ENCODE data around the gene ITSN1. TPM values are rescaled to one million over a fixed set of nuclear protein-coding genes. Genes with fewer than 3 reads are reported as not detected.
"Not testable (repeated sequence)": the region's sequence is repeated elsewhere in the genome, so short reads cannot be mapped to it uniquely, and the experiment has no call there.

The ITSN1 gene
- polyA plus RNA-seq, 3 donors, result 37.6 to 39.5 (median 39.4) TPM

DNA sequence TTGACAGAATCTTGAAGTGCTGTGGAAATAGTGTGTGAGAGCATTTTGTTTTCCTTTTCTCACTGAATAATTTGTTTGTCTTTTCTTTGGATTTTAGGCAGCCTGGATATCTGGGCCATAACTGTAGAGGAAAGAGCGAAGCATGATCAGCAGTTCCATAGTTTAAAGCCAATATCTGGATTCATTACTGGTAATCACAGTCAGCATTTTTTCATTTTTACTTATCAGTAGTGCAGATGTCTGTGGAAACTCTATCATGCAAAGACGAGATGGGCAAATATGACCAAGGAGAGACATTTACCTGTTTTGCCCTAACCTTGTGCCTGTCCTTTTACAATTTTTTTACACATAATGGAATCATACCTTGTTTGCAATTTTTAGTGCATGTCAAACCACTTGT is 78.8 kb downstream of the ITSN1 start:
- no peak for DNase-seq (ENCODE audit: low read depth in 3 of 3, low spot score in 2 of 3)

DNA sequence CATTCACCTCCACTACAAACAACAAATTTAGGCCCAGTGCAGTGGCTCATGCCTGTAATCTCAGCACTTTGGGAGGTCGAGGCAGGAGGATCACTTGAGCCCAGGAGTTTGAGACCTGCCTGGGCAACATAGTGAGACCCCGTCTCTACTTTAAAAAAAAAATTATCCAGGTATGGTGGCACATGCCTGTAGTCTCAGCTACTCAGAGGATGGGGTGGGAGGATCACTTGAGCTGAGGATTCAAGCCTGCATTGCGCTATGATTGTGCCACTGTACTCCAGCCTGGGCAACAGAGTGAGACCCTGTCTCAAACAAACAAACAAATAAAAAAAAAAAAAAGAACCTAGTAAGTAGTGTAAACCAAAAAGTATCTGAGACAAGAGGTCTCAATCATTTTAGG is 86.8 kb downstream of the ITSN1 start:
- not testable (repeated sequence) for DNase-seq (ENCODE audit: low read depth in 3 of 3, low spot score in 2 of 3)

GRCh38 chr21:33729641-33730040 is 87.3 kb downstream of the ITSN1 start:
- no peak for DNase-seq (ENCODE audit: low read depth in 3 of 3, low spot score in 2 of 3)

DNA sequence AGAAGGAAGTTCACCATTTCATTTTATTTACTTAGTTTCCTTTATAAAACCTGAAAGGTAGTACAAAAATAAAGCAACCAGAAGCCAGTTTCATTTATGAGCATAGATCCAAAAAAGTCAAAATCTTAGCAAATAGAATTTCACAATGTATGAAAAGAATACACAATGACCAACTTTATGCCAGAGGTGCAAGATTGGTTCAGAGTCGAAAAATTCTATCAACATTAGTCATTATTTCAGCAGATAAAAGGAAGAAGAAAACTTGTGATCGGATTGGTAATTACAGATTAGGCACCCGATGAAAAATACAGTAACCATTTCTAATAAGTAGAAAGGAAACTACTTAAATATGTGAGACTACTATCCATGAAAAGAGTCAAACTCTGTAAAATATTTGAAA is 89.1 kb downstream of the ITSN1 start:
- DNase-seq (ENCODE audit: low read depth in 3 of 3, low spot score in 2 of 3), result no peak

DNA sequence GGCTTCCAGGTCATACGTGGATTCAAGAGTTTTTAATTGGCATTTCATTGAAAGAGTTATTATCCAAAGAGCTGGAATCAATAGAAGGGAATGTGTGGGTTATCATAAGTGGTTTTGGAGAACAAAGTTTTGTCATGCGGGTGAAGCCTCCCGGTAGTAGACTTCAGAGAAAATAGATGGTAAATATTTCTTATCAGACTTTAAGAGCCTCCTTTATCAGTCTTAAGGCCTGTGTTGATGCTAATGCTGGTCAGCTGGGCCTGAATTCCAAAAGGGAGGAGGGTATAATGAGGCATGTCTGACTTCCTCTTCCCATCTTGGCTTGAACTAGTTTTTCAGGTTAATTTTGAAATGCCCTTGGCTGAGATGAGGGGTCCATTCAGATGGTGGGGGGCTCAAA is 89.7 kb downstream of the ITSN1 start:
- DNase-seq (ENCODE audit: low read depth in 3 of 3, low spot score in 2 of 3), result no peak

DNA sequence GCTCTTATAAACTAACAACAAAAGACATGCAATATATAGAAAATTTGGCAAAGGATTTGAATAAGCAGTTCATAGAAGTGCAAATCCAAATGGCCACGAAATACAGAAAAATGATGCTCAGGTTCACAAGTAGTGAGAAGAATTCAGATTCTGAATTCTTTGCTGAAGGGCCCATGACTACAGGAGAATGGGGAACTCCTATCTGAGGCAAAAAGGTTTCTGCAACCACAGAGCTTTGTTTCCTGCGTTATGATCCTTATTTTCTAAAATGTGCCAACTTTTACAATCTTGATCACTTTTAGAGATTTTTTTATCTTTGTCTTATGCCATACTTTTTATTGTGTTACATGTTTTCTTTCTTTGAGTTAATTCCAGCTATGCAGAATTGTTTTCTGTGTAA is 91.3 kb downstream of the ITSN1 start:
- DNase-seq (ENCODE audit: low read depth in 3 of 3, low spot score in 2 of 3), result no peak

DNA sequence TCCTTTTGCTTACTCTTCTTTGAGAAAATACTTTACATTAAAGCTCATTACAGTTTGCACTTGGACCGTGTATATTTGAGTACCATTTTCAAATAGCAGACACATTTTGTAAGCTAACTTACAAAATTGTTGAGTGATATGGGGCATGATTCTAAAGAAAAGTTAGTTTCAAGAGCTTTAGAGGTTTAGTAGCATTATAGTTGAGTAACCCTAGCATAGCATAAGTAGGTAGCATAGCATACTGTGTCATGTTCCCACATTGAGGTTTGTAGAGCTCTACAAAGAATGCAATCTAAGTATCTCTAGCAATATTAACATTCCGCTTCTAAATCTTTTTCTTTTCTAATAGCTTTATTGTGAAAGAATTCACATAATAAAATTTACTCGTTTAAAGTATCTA is 92.0 kb downstream of the ITSN1 start:
- no peak for DNase-seq (ENCODE audit: low read depth in 3 of 3, low spot score in 2 of 3)

DNA sequence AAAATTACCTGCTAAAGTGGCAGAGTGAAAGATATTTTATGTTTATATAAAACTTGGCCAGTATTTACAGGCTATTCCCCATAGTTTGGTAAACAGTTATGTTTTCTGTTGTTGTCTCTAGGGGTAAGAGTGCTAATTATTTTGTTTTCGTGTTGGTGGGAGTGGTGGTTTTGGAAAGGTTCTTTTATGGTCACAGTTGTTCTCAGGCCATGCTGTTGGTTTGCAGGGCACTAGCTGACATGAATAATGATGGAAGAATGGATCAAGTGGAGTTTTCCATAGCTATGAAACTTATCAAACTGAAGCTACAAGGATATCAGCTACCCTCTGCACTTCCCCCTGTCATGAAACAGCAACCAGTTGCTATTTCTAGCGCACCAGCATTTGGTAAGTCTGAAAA is 92.5 kb downstream of the ITSN1 start:
- DNase-seq (ENCODE audit: low read depth in 3 of 3, low spot score in 2 of 3), result no peak

- DNase-seq (ENCODE audit: low read depth in 3 of 3, low spot score in 2 of 3), result no peak
These were observed 94.3 kb downstream of the ITSN1 start for GRCh38 chr21:33736569-33736968.

- no peak for DNase-seq (ENCODE audit: low read depth in 3 of 3, low spot score in 2 of 3)
These were observed 97.4 kb downstream of the ITSN1 start for GRCh38 chr21:33739701-33740100.

DNA sequence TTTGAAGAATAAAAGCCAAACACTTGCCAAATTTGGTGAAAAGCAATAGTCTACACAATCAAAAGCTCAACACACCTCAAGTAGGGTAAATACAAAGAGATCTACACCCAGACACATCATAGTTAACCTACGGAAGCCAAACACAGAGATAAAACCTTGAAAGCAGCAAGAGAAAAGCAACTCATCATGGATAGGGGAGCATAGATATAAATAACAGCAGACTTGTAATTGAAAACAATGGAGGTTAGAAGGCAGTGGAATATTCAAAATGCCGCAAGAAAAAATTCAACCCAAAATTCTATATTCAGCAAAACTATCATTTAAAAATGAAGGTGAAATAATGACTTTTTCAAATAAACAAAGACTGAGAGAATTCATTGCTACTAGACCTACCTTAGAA is 105.1 kb downstream of the ITSN1 start:
- no peak for DNase-seq (ENCODE audit: low read depth in 3 of 3, low spot score in 2 of 3)

GRCh38 chr21:33748903-33749302 is 106.6 kb downstream of the ITSN1 start:
- no peak for DNase-seq (ENCODE audit: low read depth in 3 of 3, low spot score in 2 of 3)

DNA sequence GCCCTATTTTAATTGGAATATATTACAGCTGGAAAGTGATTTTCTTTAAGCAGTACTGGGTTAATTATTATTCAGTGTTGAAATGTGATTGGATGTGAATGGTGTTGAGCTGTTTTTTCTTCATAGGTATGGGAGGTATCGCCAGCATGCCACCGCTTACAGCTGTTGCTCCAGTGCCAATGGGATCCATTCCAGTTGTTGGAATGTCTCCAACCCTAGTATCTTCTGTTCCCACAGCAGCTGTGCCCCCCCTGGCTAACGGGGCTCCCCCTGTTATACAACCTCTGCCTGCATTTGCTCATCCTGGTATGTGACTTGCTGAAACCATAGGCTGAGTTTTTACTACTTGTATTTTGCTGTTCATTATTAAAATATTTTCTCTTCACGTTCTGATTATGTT is 107.7 kb downstream of the ITSN1 start:
- no peak for DNase-seq (ENCODE audit: low read depth in 3 of 3, low spot score in 2 of 3)

- no peak for DNase-seq (ENCODE audit: low read depth in 3 of 3, low spot score in 2 of 3)
These were observed 108.8 kb downstream of the ITSN1 start for GRCh38 chr21:33751120-33751519.

DNA sequence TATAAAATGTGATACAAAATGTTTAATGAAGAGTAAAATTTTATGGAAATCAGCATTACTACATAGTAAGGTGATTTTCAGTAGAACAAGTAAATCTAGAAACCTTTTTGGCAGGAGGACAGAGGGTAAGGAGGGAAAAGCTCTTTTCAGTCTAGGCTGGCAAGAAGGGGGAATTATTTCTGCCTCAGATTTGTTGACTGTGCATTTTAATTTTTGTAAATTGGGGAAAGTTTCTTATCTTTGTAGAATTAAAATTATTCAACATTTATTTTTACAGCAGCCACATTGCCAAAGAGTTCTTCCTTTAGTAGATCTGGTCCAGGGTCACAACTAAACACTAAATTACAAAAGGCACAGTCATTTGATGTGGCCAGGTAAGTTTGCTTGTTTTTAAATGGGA is 109.2 kb downstream of the ITSN1 start:
- no peak for DNase-seq (ENCODE audit: low read depth in 3 of 3, low spot score in 2 of 3)

GRCh38 chr21:33752260-33752659 is 110.0 kb downstream of the ITSN1 start:
- DNase-seq (ENCODE audit: low read depth in 3 of 3, low spot score in 2 of 3), result no peak

DNA sequence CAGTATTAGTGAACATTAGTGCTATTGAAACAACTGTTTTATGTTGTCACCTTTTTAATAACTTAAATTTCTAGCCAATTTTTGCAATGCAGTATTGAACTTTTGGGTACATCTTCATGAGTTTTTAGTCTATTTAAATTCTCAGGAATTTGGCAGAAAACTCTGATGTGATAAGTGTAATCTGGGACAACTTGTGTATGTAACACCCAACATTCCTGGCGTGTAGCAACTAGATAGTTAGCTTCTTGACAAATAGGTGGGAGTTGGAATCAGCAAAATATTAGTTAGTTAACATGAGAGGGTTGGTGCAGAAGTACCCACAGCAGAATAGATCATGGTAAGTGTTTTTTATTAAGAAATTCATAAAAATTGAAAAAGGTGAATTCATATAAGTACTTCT is 111.6 kb downstream of the ITSN1 start:
- DNase-seq (ENCODE audit: low read depth in 3 of 3, low spot score in 2 of 3), result no peak

DNA sequence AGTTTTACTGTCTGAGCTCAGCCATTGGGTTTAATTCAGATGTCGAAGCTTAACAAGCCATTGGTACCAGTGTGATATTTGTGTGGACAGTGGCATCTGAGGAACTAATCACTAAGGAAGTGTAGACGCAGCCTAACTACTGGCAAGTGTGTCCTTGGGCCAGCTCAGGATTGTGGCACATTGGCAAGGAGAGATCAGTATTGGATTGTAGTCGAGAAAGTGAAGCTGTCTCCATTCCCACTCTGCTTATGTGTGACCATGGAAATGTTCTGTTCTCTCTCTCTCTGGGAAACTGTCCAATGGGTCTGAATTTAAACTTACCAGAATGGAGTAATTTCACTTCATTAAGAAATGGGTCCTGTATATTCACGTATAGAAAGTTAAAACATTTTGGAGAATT is 112.2 kb downstream of the ITSN1 start:
- no peak for DNase-seq (ENCODE audit: low read depth in 3 of 3, low spot score in 2 of 3)

DNA sequence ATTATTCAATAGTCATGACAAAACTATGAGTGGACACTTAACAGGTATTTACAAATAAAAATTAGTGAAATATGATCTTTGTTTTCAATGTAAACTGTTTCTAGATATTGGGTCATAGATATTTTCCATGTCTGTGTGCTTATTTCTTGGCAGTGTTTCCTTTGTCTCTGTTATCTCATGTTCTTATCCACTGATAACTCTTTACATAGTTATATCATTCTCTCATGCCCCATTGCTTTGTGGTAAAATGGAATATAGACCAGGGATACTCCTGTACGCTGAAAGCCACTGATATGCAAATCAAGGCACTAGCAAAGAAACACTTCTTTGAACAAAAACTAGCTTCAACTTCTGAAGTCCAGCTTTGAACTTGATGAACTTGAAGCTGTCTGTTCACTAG is 113.1 kb downstream of the ITSN1 start:
- DNase-seq (ENCODE audit: low read depth in 3 of 3, low spot score in 2 of 3), result no peak

- no peak for DNase-seq (ENCODE audit: low read depth in 3 of 3, low spot score in 2 of 3)
These were observed 118.5 kb downstream of the ITSN1 start for GRCh38 chr21:33760641-33761440.

DNA sequence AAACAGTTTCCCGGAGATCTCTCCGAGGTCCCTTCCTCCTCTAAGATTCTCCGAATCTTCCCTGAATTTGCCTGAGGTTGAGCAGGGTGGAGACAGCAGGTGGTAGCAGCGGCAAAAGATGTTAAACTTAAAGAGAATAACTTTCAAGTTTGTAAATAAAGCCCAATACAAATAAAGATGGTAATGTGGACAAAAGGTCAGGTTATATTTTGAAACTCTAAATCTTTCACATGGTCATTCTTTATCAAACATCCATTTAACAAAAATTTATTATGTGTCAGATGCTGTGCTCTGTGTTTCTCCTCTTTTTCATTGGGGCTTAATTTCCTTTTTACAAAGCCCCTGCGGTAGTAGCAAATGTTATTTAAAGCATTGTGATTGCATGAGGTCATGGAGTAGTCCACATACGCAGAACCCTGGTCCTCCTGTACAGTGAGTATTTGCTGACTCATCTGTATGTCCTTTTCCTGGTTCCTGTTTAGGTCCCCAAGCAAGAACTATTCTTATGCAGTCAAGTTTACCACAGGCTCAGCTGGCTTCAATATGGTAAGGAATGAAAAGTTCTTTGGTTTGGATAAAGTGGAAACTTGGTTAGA is 119.2 kb downstream of the ITSN1 start:
- peak in 1 of 3 donors; percentile 18 for DNase-seq (ENCODE audit: low read depth in 3 of 3, low spot score in 2 of 3)

DNA sequence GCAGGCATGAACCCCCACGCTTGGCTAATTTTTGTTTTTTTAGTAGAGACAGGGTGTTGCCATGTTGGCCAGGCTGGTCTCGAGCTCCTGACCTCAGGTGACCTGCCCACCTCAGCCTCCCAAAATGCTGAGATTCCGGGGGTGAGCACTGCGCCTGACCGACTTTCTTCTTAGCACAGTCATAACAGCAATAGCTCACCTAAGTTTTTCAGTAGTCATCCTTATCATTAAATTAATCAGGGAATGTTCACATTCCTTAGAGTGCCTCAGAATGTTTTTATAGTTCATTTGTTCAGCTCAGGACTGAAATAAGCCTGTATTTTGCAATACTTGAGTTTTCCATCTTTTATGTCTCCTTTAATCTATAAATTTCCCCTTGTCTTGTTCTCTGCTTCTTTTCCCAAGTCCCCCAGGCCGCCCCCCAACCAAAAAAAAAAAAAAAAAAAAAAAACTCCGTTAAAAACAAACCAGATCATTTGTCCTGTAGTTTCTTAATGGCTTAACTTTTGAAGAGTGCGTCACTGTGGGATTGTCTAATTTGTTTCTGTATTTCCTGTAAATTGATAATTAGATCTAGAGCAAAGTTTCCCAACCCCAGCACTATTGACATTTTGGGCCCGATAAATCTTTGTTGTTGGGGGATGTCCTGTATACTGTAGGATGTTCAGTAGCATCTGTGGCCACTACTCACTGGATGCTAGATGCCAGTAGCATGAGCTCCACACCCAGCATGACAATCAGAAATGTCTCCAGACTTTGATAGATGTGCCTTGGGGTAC is 120.7 kb downstream of the ITSN1 start:
- no peak for DNase-seq (ENCODE audit: low read depth in 3 of 3, low spot score in 2 of 3)
